Endodermal cell (in vitro differentiated cells): ENCODE measurements around the gene LATS1. TPM values are rescaled to one million over a fixed set of nuclear protein-coding genes. Genes with fewer than 3 reads are reported as not detected.

Experiments
- DNase-seq: peaks from one replicate; pipeline ENCODE4 v3.0.0-alpha.2; 2017
- H3K27ac ChIP-seq: 2 replicates; pipeline ENCODE4 v1.5.1; 2013; ENCODE audit warnings: mild to moderate bottlenecking, low read depth, low read length, moderate library complexity
- H3K27me3 ChIP-seq: 2 replicates; pipeline ENCODE4 v1.6.1; 2013; ENCODE audit warnings: mild to moderate bottlenecking, low read length, moderate library complexity; ENCODE audit not compliant: insufficient read depth, control insufficient read depth, poor library complexity, severe bottlenecking
- H3K36me3 ChIP-seq: 2 replicates; pipeline ENCODE4 v1.7.0; 2013; ENCODE audit warnings: mild to moderate bottlenecking, low read length, moderate library complexity; ENCODE audit not compliant: control insufficient read depth, insufficient read depth
- H3K4me1 ChIP-seq: one replicate; pipeline ENCODE4 v1.7.0; 2013; ENCODE audit warnings: low read length; ENCODE audit not compliant: control insufficient read depth, insufficient read depth
- H3K4me3 ChIP-seq: 2 replicates; pipeline ENCODE4 v1.5.1; 2013; ENCODE audit warnings: mild to moderate bottlenecking, low read length, moderate library complexity
- H3K9ac ChIP-seq: 2 replicates; pipeline ENCODE4 v1.6.1; 2013; ENCODE audit warnings: mild to moderate bottlenecking, low read length, moderate library complexity; ENCODE audit not compliant: poor library complexity, severe bottlenecking; ENCODE audit errors: extremely low read depth
- H3K9me3 ChIP-seq: 2 replicates; pipeline ENCODE4 v1.6.1; 2013; ENCODE audit warnings: mild to moderate bottlenecking, low read length, moderate library complexity; ENCODE audit not compliant: control insufficient read depth
- H3K27ac Mint-ChIP-seq: 2 replicates; pipeline ENCODE4 v1.8.0; 2020; ENCODE audit warnings: mixed read lengths
- H3K27me3 Mint-ChIP-seq: 2 replicates; pipeline ENCODE4 v1.8.0; 2021; ENCODE audit warnings: mild to moderate bottlenecking, mixed read lengths; ENCODE audit not compliant: insufficient read depth
- H3K36me3 Mint-ChIP-seq: 2 replicates; pipeline ENCODE4 v1.8.0; 2020; ENCODE audit warnings: low read depth, mixed read lengths
- H3K4me1 Mint-ChIP-seq: 2 replicates; pipeline ENCODE4 v1.8.0; 2020; ENCODE audit warnings: mixed read lengths
- H3K4me3 Mint-ChIP-seq: 2 replicates; pipeline ENCODE4 v1.8.0; 2020; ENCODE audit warnings: mild to moderate bottlenecking, moderate library complexity, mixed read lengths
- H3K9me3 Mint-ChIP-seq: 2 replicates; pipeline ENCODE4 v1.8.0; 2020; ENCODE audit warnings: mild to moderate bottlenecking, mixed read lengths
- CTCF ChIP-seq: fragments of 200-600 bp; sonication (generic); conservative IDR thresholded peaks from 2 replicates; pipeline ENCODE4 v1.5.0; 2021; ENCODE audit warnings: antibody characterized with exemption, mild to moderate bottlenecking
- WGBS, 2 experiments: methylation state at CpG; one replicate each; pipeline versions ENCODE4 v1.1.5 to v1.1.7; 2013; ENCODE audit warnings: missing lambda C conversion rate in 2 of 2, mixed read lengths in 1 of 2; ENCODE audit not compliant: insufficient coverage in 1 of 2, insufficient read length in 1 of 2; 5-methylcytosine and 5-hydroxymethylcytosine counted together
- total RNA-seq, 2 donors: library from RNA; stranded (reverse); fragmentation: NEBNext Ultra II Directional in 1 of 2; extraction: Animal tissue kit (Norgen Biotek cat#: 25700) in 1 of 2; gene quantifications; 2 replicates in 1 of 2; 3 replicates in 1 of 2; pipeline ENCODE4 v1.2.1, GENCODE V29; 2021

Gene LATS1
- total RNA-seq, 2 donors from 2014 or later: 33.7 to 34.7 TPM

DNA sequence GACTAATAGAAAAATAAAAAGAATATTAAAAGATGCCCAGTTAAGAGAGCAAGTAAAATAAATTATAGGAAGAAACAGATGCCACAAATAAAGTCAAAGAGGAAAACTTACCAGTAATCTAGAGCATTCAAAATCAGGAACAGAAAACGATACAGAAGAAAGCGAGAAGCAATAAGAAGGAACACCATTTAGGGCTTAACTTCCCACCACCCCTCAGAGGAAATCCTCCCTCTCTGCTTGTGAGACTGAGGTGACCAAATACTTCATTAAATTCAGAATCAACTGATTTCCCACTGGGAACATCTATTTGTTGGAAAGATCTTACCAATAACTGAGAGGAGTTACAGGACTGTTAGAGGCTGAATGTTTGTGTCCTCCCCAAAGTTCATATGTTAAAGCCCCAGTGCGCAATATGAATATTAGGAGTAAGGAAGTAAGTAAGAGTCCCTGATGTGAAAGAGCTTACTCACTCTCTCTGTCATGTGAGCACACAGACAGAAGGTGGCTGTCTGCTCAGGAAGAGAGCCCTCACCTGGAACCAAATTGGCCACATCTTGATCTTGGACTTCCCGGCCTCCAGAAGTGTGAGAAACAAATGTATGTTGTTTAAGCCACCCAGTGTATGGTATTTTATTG, 88.9 kb downstream of the LATS1 start:
- Histone ChIP-seq H3K36me3 (peaks cover 27% of the 10 kb centered on the region), H3K9ac (no peak overlapping the region), H3K27me3 (no peaks in the 10 kb centered on the region), H3K27ac (no peak overlapping the region), H3K4me1 (no peaks in the 10 kb centered on the region), H3K9me3 (no peaks in the 10 kb centered on the region), H3K4me3 (no peak overlapping the region)
- H3K4me1 Mint-ChIP-seq: no peaks in the 10 kb centered on the region
- H3K27ac Mint-ChIP-seq: peak overlapping the region; percentile 5
- H3K27me3 Mint-ChIP-seq: no peaks in the 10 kb centered on the region
- H3K9me3 Mint-ChIP-seq: no peaks in the 10 kb centered on the region
- H3K4me3 Mint-ChIP-seq: no peak overlapping the region
- TF ChIP-seq CTCF: no peak
- no peak for DNase-seq
- WGBS, 2 experiments: 89 to 100% methylated on average over 1 to 4 of the region's 4 CpGs
- peaks cover 36% of the 10 kb centered on the region for H3K36me3 Mint-ChIP-seq

DNA sequence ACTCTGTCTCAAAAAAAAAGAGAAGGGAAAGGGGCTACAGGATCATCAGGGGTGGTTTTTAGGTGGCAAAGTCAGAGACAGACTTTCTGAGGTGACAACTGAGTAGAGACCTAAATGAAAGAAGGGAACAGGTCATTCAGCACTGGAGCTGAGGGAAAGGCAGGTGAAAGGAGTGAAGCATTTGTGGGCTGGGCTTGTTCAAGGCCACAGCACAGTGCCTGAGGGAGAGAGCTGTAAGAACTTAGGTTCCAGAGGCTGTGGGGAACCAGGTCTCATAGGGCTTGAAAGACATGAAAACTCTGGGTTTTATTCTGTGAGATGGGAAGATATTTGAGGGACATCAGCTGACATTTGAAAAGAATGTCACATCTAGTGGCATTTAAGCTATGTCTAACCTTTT, 90.2 kb downstream of the LATS1 start:
- Mint-ChIP-seq H3K27me3 (no peaks in the 10 kb centered on the region), H3K36me3 (peaks cover 45% of the 10 kb centered on the region), H3K9me3 (no peaks in the 10 kb centered on the region), H3K27ac (peak overlapping the region; percentile 42), H3K4me1 (no peaks in the 10 kb centered on the region), H3K4me3 (no peak overlapping the region)
- no peak for TF ChIP-seq CTCF
- H3K4me3 ChIP-seq: no peak overlapping the region
- no peak overlapping the region for H3K27ac ChIP-seq
- DNase-seq: no peak
- no peaks in the 10 kb centered on the region for H3K9me3 ChIP-seq
- H3K9ac ChIP-seq: no peak overlapping the region
- no peaks in the 10 kb centered on the region for H3K4me1 ChIP-seq
- H3K36me3 ChIP-seq: peaks cover 37% of the 10 kb centered on the region
- no peaks in the 10 kb centered on the region for H3K27me3 ChIP-seq

DNA sequence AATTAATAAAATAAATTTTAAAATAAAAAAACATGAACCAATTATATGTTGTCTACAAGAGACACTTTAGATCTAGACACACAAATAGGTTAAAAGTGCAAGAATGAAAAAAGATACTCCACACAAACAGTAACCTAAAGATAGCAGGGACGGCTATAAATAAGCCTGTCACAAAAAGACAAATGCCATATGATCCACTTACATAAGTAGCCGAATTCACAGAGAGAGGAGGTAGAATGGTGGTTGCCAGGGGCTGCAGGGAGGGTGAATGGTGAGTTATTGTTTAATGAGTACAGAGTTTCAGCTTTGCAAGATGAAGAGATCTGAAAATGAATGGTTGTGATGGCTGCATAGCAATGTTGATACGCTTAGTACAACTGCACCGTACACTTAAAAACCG, 102.1 kb downstream of the LATS1 start:
- Mint-ChIP-seq H3K36me3 (peaks cover 59% of the 10 kb centered on the region), H3K27ac (no peak overlapping the region), H3K9me3 (peaks cover 8% of the 10 kb centered on the region), H3K27me3 (no peaks in the 10 kb centered on the region), H3K4me1 (no peaks in the 10 kb centered on the region), H3K4me3 (no peak overlapping the region)
- Histone ChIP-seq H3K4me3 (no peak overlapping the region), H3K9me3 (peaks cover 14% of the 10 kb centered on the region), H3K4me1 (no peaks in the 10 kb centered on the region), H3K27ac (no peak overlapping the region), H3K9ac (no peak overlapping the region), H3K36me3 (peaks cover 34% of the 10 kb centered on the region), H3K27me3 (no peaks in the 10 kb centered on the region)
- no peak for DNase-seq
- WGBS, 2 experiments: 95% methylated on average over 4 of the region's 5 CpGs; no CpG with 5 or more reads in 1 of the 2 experiments
- no peak for TF ChIP-seq CTCF
